Right lung (tissue), 10 donors: ENCODE data around the gene DDX52. TPM values are rescaled to one million over a fixed set of nuclear protein-coding genes. Genes with fewer than 3 reads are reported as not detected.
"Not testable (repeated sequence)": the region's sequence is repeated elsewhere in the genome, so short reads cannot be mapped to it uniquely, and the experiment has no call there.

ENCODE experiments used
- DNase-seq, 2 donors: peaks; one replicate each; pipeline ENCODE4 v3.0.0-alpha.2; 2013
- long read RNA-seq, 8 donors: transcript quantifications; one replicate each; lab custom pipeline, GENCODE V29; 2026
- polyA plus RNA-seq, 5 donors: library from polyadenylated mRNA; unstranded; fragments of 120-200 nt; gene quantifications; one replicate each; pipeline versions ENCODE4 v1.2.1 to v1.2.3, GENCODE V29; 2013; ENCODE audit warnings: inconsistent platforms in 1 of 5, low replicate concordance in 1 of 5; ENCODE audit not compliant: insufficient read length in 5 of 5, insufficient read depth in 1 of 5

DDX52 gene, protein sequence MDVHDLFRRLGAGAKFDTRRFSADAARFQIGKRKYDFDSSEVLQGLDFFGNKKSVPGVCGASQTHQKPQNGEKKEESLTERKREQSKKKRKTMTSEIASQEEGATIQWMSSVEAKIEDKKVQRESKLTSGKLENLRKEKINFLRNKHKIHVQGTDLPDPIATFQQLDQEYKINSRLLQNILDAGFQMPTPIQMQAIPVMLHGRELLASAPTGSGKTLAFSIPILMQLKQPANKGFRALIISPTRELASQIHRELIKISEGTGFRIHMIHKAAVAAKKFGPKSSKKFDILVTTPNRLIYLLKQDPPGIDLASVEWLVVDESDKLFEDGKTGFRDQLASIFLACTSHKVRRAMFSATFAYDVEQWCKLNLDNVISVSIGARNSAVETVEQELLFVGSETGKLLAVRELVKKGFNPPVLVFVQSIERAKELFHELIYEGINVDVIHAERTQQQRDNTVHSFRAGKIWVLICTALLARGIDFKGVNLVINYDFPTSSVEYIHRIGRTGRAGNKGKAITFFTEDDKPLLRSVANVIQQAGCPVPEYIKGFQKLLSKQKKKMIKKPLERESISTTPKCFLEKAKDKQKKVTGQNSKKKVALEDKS
- 10 to 100 TPM; 28.4 to 40.8 (median 37.1) TPM for polyA plus RNA-seq
- long read RNA-seq, donor 1, full-length matches to known transcripts: 2 of 7 reads
- long read RNA-seq, donor 1, partial matches to known transcripts: 5 of 7 reads
- long read RNA-seq, donor 1, other reads (novel, unspliced or antisense): 0 of 7 reads
- long read RNA-seq, donor 2, full-length matches to known transcripts: 6 of 6 reads
- long read RNA-seq, donor 2, partial matches to known transcripts: 0 of 6 reads
- long read RNA-seq, donor 2, other reads (novel, unspliced or antisense): 0 of 6 reads
- long read RNA-seq, donor 3, full-length matches to known transcripts: 2 of 7 reads
- long read RNA-seq, donor 3, partial matches to known transcripts: 5 of 7 reads
- long read RNA-seq, donor 3, other reads (novel, unspliced or antisense): 0 of 7 reads
- long read RNA-seq, donor 4: 0 reads
- long read RNA-seq, donor 5, full-length matches to known transcripts: 8 of 25 reads
- long read RNA-seq, donor 5, partial matches to known transcripts: 17 of 25 reads
- long read RNA-seq, donor 5, other reads (novel, unspliced or antisense): 0 of 25 reads
- long read RNA-seq, donor 6, full-length matches to known transcripts: 3 of 3 reads
- long read RNA-seq, donor 6, partial matches to known transcripts: 0 of 3 reads
- long read RNA-seq, donor 6, other reads (novel, unspliced or antisense): 0 of 3 reads
- long read RNA-seq, donor 7, full-length matches to known transcripts: 6 of 6 reads
- long read RNA-seq, donor 7, partial matches to known transcripts: 0 of 6 reads
- long read RNA-seq, donor 7, other reads (novel, unspliced or antisense): 0 of 6 reads
- long read RNA-seq, donor 8, full-length matches to known transcripts: 1 of 1 reads
- long read RNA-seq, donor 8, partial matches to known transcripts: 0 of 1 reads
- long read RNA-seq, donor 8, other reads (novel, unspliced or antisense): 0 of 1 reads

GRCh38 chr17:37643118-37643766 is at the start of gene DDX52:
DDX52 (minus strand) TSS chr17:37643446; CDS start chr17:37643420, 26 bp downstream.
- DNase-seq: peak; percentile 88 to 91

GRCh38 chr17:37691807-37692206 is 48.6 kb upstream of the DDX52 start:
- no peak for DNase-seq

DNA sequence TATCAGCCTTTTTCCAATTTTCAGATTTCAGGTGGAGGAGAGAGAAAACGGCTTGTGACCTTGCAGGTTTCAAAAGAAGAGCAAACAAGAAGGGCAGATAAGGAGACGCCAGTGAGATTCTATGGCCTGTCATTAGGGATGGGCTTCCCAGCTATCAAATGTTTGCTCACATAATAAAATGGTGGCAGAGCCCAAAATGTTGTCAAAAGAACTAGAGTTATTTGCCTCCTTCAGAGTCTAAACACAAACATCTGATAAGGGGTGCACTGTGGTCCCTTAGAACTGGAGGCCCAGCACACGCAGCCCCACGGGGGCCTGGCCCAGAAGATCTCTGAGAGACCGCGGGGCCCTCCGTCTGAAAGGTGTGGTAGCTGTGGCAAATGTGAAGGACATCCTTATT is 46.1 kb upstream of the DDX52 start:
- DNase-seq: no peak

- DNase-seq: no peak
Measured at GRCh38 chr17:37683454-37683984, 40.3 kb upstream of the DDX52 start.

GRCh38 chr17:37682007-37682406 is 38.8 kb upstream of the DDX52 start:
- DNase-seq: no peak

DNA sequence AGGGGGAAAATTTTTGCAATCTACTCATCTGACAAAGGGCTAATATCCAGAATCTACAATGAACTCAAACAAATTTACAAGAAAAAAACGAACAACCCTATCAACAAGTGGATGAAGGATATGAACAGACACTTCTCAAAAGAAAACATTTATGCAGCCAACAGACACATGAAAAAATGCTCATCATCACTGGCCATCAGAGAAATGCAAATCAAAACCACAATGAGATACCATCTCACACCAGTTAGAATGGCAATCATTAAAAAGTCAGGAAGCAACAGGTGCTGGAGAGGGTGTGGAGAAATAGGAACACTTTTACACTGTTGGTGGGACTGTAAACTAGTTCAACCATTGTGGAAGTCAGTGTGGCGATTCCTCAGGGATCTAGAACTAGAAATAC is 36.7 kb upstream of the DDX52 start:
- not testable (repeated sequence) for DNase-seq

DNA sequence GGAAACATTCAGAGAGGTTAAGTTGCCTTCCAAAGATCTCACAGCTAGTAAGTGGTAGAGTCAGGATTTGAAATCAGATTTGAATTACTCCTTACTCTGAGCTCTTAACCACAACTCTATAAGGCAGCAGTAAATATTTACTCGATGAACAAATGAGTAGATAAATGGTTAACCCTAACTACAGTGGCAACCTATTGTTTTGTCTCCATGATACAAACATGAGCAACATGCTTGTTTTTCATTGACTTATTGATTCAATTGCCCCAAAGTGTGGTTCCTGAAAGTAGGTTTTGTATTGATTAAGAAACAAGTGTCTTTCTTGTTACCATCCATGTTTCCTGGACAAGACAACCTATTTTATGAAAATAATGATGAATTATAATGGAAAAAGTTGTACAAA is 34.8 kb upstream of the DDX52 start:
- no peak for DNase-seq

DNA sequence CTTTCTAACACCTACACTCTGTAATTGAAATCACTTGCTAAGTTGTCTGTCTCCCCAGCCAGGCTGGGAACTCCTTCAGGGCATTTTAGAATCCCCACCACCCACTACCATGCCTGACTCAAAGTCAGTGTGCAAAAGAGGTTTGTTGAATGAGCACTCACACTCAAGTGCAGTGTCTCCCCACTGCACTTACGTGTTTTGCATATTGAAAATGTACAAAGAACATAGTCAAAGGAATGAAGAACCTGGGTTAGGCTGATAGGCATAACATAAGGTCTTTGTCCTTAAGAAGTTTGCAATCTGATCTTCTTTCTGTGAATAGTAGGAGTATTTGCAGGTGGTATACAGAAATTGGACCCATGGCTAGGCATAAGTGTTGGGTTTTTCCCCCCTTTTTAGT is 33.8 kb upstream of the DDX52 start:
- no peak for DNase-seq

DNA sequence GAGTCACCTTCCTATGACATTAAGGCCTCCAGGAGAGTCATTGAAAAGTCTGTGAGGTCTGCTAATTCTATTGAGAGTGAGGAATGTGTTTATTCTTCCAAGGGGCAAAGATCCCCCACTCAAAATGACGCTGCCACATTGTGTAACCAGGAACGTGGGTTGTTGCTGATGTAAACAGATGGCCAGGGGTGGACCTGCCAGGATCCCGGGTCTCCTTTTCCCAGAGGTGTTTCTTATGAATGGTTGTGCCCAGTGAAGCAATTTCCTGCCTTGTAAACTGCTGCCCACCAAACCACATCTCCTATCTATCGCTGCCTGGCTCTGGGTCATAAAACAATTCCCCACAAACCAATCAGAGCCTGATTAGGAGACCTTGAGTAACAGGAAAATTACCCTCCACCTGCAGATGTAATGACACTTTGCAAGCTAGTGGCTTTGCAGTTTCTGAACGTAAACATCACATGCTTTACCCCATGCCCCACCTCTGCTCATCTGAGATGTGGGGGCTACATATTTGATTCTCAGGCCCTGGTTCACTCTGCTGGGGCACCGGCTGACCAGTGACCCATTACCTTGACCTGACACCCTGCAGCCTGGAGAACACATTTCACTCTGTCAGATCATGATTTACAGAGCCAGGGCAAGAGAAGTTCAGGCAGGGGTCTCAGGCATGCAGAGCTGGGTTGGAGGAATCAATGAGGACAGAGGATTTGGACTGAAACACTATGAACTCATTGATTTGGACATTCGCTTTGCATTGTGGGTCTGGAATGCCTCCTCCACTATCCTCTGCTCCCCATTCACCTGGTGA is 33.1 kb upstream of the DDX52 start:
- DNase-seq: no peak

GRCh38 chr17:37674511-37674910 is 31.3 kb upstream of the DDX52 start:
- no peak for DNase-seq

DNA sequence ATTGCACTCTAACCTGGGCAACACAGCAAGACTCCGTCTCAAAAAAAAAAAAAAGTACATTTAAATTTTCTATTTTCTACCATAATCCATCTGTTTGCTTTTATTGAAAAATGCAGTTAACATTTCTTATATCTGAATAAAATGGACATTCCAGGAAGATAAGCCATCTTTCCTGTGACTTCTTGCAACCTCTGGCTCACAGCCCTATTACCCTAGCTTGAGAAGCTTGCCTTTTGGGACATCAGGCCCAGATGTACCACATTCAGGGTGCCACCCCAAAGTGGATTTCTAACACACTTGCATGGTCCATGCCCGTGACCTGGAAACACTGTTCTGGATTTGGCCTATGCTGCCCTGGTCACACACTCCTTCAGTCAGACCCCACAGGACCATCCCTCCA is 30.1 kb upstream of the DDX52 start:
- no peak for DNase-seq

- no peak for DNase-seq
Measured at GRCh38 chr17:37672548-37673078, 29.4 kb upstream of the DDX52 start.

- DNase-seq: peak in 1 of 2 donors; percentile 31
Measured at GRCh38 chr17:37671824-37672547, 28.7 kb upstream of the DDX52 start.

DNA sequence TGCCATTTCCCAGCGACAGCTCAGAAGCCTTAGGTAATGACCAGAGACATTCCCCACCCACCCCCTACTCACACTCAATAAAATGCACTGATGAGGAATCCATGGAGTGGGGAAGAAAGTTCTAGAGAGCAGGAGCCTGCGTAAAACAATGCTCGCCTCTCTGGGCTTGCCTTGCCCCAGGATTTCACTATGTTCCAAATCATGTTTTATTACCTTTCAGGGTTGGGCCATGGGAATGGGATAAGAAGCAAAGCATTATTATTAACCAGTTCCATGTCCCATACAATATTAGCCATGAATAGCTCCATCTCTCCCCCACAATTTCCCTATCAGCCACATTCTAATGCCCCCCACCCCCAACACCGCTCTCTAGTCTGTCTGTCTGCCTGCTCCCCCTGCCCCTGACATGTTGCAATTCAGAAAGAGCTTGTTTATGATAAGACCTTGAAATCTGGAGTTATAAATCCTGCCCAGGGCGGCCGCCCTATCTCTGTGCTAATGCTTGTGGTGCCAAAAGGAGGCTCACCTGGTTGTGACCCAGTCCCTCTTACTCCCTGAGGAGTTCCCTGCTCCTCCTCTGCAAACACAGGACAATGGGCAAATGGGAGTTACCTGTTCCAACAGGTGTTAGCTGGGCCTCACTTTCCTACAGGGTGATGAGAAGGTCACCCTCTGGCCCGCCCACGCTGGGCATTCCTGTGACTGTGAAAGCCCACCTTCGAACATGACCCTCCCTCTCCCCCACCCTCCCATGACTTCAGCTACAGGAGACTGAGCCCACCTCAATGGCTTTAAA is 28.0 kb upstream of the DDX52 start:
- DNase-seq: peak in 1 of 2 donors; percentile 10

GRCh38 chr17:37667039-37667438 is 23.8 kb upstream of the DDX52 start:
- DNase-seq: no peak

DNA sequence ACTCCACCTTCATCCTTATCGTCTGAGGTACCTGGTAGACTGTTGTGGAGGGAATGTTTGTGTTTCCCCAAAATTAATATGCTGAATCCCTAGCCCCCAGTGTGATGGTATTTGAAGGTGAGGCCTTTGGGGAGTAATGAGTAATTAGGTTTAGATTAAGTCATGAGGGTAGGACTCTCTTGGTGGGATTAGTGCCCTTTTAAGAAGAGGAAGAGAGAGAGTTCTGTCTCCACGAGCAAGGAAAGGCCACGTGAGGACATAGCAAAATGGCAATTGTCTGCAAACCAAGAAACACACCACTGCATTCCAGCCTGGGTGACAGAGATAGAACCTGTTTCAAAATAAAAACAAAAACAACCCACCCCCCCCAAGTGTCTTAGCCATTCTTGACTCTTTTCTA is 21.0 kb upstream of the DDX52 start:
- DNase-seq: no peak

GRCh38 chr17:37662353-37662752 is 19.1 kb upstream of the DDX52 start:
- no peak for DNase-seq
